ENCODE results near the gene PGS1. TPM values are rescaled to one million over a fixed set of nuclear protein-coding genes. Genes with fewer than 3 reads are reported as not detected.

The PGS1 gene
- total and polyA plus RNA-seq, 10 of the 15 experiments (the other 5 are each of a cell fraction or from before 2014, with no cell fraction given) = 1.3 to 37.6 (median 27.4) TPM

DNA sequence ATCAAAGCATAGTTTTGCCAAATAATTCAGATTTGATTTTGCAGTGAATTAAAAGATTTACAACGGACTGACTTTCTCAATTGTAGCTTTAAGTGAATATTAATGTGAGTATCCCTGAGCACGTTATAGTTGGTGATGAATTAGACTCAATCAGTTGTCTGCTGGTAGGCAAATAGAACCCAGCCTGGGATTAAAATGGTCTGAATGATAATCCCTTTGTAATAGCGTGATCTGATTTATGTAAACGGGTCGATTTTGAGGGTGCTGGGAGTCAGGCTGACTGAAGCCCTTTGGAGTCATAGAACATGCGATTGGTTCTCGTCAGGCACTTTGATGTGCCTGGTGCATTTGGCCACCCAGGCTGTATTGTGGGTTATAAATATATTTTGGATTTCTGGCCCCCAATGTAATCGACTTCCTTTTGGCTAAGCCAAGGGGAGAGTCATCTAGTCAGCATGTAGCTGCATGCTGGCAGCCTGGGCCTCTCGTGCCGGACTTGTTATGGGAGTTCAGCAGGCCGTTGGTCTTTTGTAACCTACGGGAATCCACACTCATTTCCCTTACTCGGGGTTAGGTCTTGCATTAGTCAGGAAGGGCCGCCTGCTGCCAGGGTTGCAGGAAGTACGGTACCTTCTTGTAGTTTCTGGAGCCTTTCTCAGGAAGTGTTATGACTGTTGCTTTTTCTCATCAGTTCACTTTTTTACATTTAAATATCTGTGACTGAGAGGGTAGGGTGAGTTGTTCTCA is 5.4 kb downstream of the PGS1 start:
- RAD21 ChIA-PET (ENCODE audit: unreplicated experiment) = interaction anchor here (1.0 to 4.0 kb wide), 7 partner anchors 9 to 141 kb away, joined by 3 to 12 read pairs (median 4); no protein-coding TSS in a partner anchor
- FAIRE-seq (no peak), DNase-seq (ENCODE audit: low read depth, low spot score) (peak; percentile 74), ATAC-seq (peak; percentile 38)
- no TSS peak for BruUV-seq (replicated peaks)
- H4K20me1 ChIP-seq (ENCODE audit: control insufficient read depth, insufficient read depth) = no peaks in the 10 kb centered on the region
- H3K4me1 ChIP-seq (ENCODE audit: control insufficient read depth, insufficient read depth, low read length) = peaks cover 84% of the 10 kb centered on the region
- SMC1A ChIA-PET (ENCODE audit: uncharacterized antibody, unreplicated experiment) = interaction anchor here (1.2 kb wide), 1 partner anchor 28 kb away, joined by 3 read pairs; no protein-coding TSS in a partner anchor
- no peak overlapping the region for H2AFZ ChIP-seq (ENCODE audit: control insufficient read depth, low read depth, low read length)
- peaks cover 88% of the 10 kb centered on the region for H3K79me2 ChIP-seq (ENCODE audit: control insufficient read depth, insufficient read depth, low read length)
- peak overlapping the region; percentile 97 for H3K27ac ChIP-seq (ENCODE audit: control insufficient read depth, insufficient read depth)
- peak overlapping the region; percentile 74 for H3K9ac ChIP-seq (ENCODE audit: control insufficient read depth, insufficient read depth, low read length)
- H3K36me3 ChIP-seq (ENCODE audit: control insufficient read depth in 2 of 2, insufficient read depth in 2 of 2, low read length in 1 of 2) = no peaks in the 10 kb centered on the region; a peak in 1 of 4 replicates
- in situ Hi-C loops (cut with MboI) (no loop called here), intact Hi-C loops (cut with micrococcal nuclease; ENCODE audit: unreplicated experiment) (no loop called here)
- H3K4me2 ChIP-seq (ENCODE audit: control insufficient read depth, insufficient read depth) = peak overlapping the region; percentile 99
- peak overlapping the region; percentile 53 for H3K4me3 ChIP-seq
- 17% methylated on average over 15 of the region's 15 CpGs for WGBS (ENCODE audit: insufficient coverage, insufficient replicate concordance, low lambda C conversion rate, missing lambda C conversion rate)
- no peaks in the 10 kb centered on the region for H3K27me3 ChIP-seq (replicated peaks in 1 of 2; ENCODE audit: control insufficient read depth in 2 of 2, insufficient read depth in 2 of 2, low read length in 1 of 2)
- H3K9me3 ChIP-seq (replicated peaks; ENCODE audit: control insufficient read depth, insufficient read depth, low read length) = no peaks in the 10 kb centered on the region
- POLR2A ChIA-PET = interaction anchor here (0.5 to 3.4 kb wide), 5 partner anchors 16 to 44 kb away, joined by 3 to 18 read pairs (median 9); no protein-coding TSS in a partner anchor
- CTCF ChIA-PET = interaction anchor here (0.6 to 1.6 kb wide), 3 partner anchors 23 to 325 kb away, joined by 3 to 4 read pairs (median 3); no protein-coding TSS in a partner anchor
- peak in 1 of 2 experiments; percentile 59; a peak in 3 of 4 replicates for TF ChIP-seq IKZF2 (IDR thresholded peaks at IDR 0.05)
- TF ChIP-seq NFXL1 (IDR thresholded peaks at IDR 0.05; ENCODE audit: borderline replicate concordance) = no peak
- TF ChIP-seq TCF12 (IDR thresholded peaks at IDR 0.05; ENCODE audit: low read depth, low read length) = 0 out of 2 replicates have a peak, but pooled peaks have one; percentile 32
- 0 out of 2 replicates have a peak, but pooled peaks have one; percentile 42 for TF ChIP-seq PAX5 (IDR thresholded peaks at IDR 0.05; ENCODE audit: borderline replicate concordance, low read depth, low read length)
- TF ChIP-seq MTA2 (IDR thresholded peaks at IDR 0.05; ENCODE audit: low read depth) = no peak
- TF ChIP-seq ATF7 (IDR thresholded peaks at IDR 0.05; ENCODE audit: low read depth) = 0 out of 2 replicates have a peak, but pooled peaks have one; percentile 15
- TF ChIP-seq TCF3 (IDR thresholded peaks at IDR 0.05; ENCODE audit: borderline replicate concordance, insufficient read depth, low read depth, low read length) = peak; percentile 63; the same call in 1 of the 2 replicates
- 0 out of 3 replicates have a peak, but pooled peaks have one; percentile 21 for TF ChIP-seq POU2F2 (IDR thresholded peaks at IDR 0.05; ENCODE audit: borderline replicate concordance, low read depth, low read length)
- TF ChIP-seq YY1 (IDR thresholded peaks at IDR 0.05; ENCODE audit: low read depth, low read length) = 0 out of 2 replicates have a peak, but pooled peaks have one; percentile 17
- 0 out of 2 replicates have a peak, but pooled peaks have one; percentile 73 for TF ChIP-seq IRF4 (IDR thresholded peaks at IDR 0.05; ENCODE audit: low read depth, low read length)
- TF ChIP-seq, protein P1, sequence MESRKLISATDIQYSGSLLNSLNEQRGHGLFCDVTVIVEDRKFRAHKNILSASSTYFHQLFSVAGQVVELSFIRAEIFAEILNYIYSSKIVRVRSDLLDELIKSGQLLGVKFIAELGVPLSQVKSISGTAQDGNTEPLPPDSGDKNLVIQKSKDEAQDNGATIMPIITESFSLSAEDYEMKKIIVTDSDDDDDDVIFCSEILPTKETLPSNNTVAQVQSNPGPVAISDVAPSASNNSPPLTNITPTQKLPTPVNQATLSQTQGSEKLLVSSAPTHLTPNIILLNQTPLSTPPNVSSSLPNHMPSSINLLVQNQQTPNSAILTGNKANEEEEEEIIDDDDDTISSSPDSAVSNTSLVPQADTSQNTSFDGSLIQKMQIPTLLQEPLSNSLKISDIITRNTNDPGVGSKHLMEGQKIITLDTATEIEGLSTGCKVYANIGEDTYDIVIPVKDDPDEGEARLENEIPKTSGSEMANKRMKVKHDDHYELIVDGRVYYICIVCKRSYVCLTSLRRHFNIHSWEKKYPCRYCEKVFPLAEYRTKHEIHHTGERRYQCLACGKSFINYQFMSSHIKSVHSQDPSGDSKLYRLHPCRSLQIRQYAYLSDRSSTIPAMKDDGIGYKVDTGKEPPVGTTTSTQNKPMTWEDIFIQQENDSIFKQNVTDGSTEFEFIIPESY (IDR thresholded peaks at IDR 0.05) = no peak
- TF ChIP-seq NR2F1 (conservative IDR thresholded peaks at IDR 0.05) = no peak
- TF ChIP-seq ETV6 (conservative IDR thresholded peaks at IDR 0.05 in 1 of 2, IDR thresholded peaks at IDR 0.05 in 1 of 2; ENCODE audit: borderline replicate concordance in 1 of 2, low read depth in 1 of 2) = peak in 1 of 2 experiments; percentile 95; a peak in 2 of 4 replicates
- TF ChIP-seq FOS (IDR thresholded peaks at IDR 0.05; ENCODE audit: borderline replicate concordance, extremely low read depth, insufficient read length) = no peak
- TF ChIP-seq TARDBP (IDR thresholded peaks at IDR 0.05; ENCODE audit: borderline replicate concordance) = 0 out of 2 replicates have a peak, but pooled peaks have one; percentile 29
- 0 out of 2 replicates have a peak, but pooled peaks have one; percentile 19 for TF ChIP-seq CREB1 (IDR thresholded peaks at IDR 0.05; ENCODE audit: low read depth)
- TF ChIP-seq NFIC (IDR thresholded peaks at IDR 0.05; ENCODE audit: low read depth, low read length) = peak; percentile 77
- no peak for TF ChIP-seq TCF7 (IDR thresholded peaks at IDR 0.05; ENCODE audit: borderline replicate concordance)
- TF ChIP-seq CREM (IDR thresholded peaks at IDR 0.05; ENCODE audit: low read depth) = peak; percentile 63; the same call in 1 of the 2 replicates
- TF ChIP-seq EED (IDR thresholded peaks at IDR 0.05; ENCODE audit: low read depth) = peak; percentile 93
- TF ChIP-seq, protein P2, sequence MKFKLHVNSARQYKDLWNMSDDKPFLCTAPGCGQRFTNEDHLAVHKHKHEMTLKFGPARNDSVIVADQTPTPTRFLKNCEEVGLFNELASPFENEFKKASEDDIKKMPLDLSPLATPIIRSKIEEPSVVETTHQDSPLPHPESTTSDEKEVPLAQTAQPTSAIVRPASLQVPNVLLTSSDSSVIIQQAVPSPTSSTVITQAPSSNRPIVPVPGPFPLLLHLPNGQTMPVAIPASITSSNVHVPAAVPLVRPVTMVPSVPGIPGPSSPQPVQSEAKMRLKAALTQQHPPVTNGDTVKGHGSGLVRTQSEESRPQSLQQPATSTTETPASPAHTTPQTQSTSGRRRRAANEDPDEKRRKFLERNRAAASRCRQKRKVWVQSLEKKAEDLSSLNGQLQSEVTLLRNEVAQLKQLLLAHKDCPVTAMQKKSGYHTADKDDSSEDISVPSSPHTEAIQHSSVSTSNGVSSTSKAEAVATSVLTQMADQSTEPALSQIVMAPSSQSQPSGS (IDR thresholded peaks at IDR 0.05; ENCODE audit: low read length) = peak; percentile 76; the same call in 1 of the 2 replicates
- TF ChIP-seq FOXM1 (IDR thresholded peaks at IDR 0.05; ENCODE audit: low read depth, low read length) = peak; percentile 66; the same call in 1 of the 2 replicates
